Ascending aorta (tissue), 2 donors: ENCODE measurements around the gene DUOX1. TPM values are rescaled to one million over a fixed set of nuclear protein-coding genes. Genes with fewer than 3 reads are reported as not detected.

ENCODE experiments used
- DNase-seq, 2 donors: peaks; one replicate each; pipeline ENCODE4 v3.0.0-alpha.2; 2019; ENCODE audit warnings: low spot score in 2 of 2
- H3K27ac ChIP-seq, 2 donors: fragments of 200-600 bp; sonication (generic); one replicate each; pipeline ENCODE4 v1.5.1; 2016 to 2017; ENCODE audit warnings: mild to moderate bottlenecking in 1 of 2
- H3K27me3 ChIP-seq: fragments of 200-600 bp; sonication (generic); one replicate; pipeline ENCODE4 v1.5.1; 2017
- H3K36me3 ChIP-seq, 2 donors: fragments of 200-600 bp; sonication (generic); one replicate each; pipeline ENCODE4 v1.5.1; 2016
- H3K4me1 ChIP-seq, 2 donors: fragments of 200-600 bp; sonication (generic); one replicate each; pipeline ENCODE4 v1.5.1; 2016 to 2017; ENCODE audit warnings: mild to moderate bottlenecking in 1 of 2
- H3K4me3 ChIP-seq, 2 donors: fragments of 200-600 bp; sonication (generic); one replicate each; pipeline ENCODE4 v1.5.1; 2016 to 2017; ENCODE audit warnings: mild to moderate bottlenecking in 1 of 2
- H3K9me3 ChIP-seq, 2 donors: fragments of 200-600 bp; sonication (generic); one replicate each; pipeline ENCODE4 v1.5.1; 2016
- intact Hi-C: fragments of 100-400 bp; cut with DNase I; formaldehyde crosslinking; loops from one replicate; pipeline ENCODE4 v1.15.1; 2023
- total RNA-seq: library from RNA; depleted of rRNA; stranded (reverse); fragments of >200 nt; gene quantifications from one replicate; pipeline ENCODE4 v1.1.0, GENCODE V29; 2016
- TF ChIP-seq, protein P1 (sequence below), 3 experiments: fragments of 200-600 bp in 2 of 3; fragments of 450-650 bp in 1 of 3; sonication (generic) in 2 of 3; IDR thresholded peaks; one replicate each; pipeline ENCODE4 v1.5.1; 2016 to 2019; ENCODE audit warnings: antibody characterized with exemption in 3 of 3, mild to moderate bottlenecking in 1 of 3, moderate library complexity in 1 of 3

The DUOX1 gene
- total RNA-seq, 1 donor from 2014 or later = 2.7 TPM

DNA sequence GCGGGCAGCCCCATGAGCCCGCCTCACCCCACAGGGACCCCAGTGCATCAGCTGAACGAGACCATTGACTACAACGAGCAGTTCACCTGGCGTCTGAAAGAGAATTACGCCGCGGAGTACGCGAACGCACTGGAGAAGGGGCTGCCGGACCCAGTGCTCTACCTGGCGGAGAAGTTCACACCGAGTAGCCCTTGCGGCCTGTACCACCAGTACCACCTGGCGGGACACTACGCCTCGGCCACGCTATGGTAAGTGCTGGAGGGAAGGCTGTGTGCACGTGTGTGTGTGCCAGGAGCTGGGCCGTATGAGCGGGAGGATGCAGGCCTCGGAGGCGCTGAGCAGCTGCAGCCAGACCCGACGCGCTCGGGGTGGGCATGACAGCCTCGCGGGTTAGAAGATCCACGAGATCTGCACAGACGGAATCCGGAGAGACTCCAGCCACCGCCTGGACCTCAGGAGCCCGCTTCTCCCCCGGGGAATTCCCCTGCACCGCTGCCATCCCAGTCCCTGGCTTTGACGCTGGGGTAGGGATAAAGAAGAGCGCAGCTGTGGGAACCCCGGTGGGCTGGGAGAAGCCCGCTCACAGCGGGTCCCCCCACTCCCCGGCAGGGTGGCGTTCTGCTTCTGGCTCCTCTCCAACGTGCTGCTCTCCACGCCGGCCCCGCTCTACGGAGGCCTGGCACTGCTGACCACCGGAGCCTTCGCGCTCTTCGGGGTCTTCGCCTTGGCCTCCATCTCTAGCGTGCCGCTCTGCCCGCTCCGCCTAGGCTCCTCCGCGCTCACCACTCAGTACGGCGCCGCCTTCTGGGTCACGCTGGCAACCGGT is 13.1 kb upstream of the DUOX1 start:
- Histone ChIP-seq H3K4me1 (peaks cover 7 to 18% of the 10 kb centered on the region in 2 donors), H3K27me3 (peaks cover 12% of the 10 kb centered on the region), H3K9me3 (no peaks in the 10 kb centered on the region), H3K36me3 (no peaks in the 10 kb centered on the region), H3K27ac (no peak overlapping the region), H3K4me3 (peak overlapping the region; percentile 43 to 51)
- intact Hi-C loops = no loop called here
- no peak for DNase-seq
- TF ChIP-seq, protein P1, sequence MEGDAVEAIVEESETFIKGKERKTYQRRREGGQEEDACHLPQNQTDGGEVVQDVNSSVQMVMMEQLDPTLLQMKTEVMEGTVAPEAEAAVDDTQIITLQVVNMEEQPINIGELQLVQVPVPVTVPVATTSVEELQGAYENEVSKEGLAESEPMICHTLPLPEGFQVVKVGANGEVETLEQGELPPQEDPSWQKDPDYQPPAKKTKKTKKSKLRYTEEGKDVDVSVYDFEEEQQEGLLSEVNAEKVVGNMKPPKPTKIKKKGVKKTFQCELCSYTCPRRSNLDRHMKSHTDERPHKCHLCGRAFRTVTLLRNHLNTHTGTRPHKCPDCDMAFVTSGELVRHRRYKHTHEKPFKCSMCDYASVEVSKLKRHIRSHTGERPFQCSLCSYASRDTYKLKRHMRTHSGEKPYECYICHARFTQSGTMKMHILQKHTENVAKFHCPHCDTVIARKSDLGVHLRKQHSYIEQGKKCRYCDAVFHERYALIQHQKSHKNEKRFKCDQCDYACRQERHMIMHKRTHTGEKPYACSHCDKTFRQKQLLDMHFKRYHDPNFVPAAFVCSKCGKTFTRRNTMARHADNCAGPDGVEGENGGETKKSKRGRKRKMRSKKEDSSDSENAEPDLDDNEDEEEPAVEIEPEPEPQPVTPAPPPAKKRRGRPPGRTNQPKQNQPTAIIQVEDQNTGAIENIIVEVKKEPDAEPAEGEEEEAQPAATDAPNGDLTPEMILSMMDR (IDR thresholded peaks at IDR 0.05) = no peak

DNA sequence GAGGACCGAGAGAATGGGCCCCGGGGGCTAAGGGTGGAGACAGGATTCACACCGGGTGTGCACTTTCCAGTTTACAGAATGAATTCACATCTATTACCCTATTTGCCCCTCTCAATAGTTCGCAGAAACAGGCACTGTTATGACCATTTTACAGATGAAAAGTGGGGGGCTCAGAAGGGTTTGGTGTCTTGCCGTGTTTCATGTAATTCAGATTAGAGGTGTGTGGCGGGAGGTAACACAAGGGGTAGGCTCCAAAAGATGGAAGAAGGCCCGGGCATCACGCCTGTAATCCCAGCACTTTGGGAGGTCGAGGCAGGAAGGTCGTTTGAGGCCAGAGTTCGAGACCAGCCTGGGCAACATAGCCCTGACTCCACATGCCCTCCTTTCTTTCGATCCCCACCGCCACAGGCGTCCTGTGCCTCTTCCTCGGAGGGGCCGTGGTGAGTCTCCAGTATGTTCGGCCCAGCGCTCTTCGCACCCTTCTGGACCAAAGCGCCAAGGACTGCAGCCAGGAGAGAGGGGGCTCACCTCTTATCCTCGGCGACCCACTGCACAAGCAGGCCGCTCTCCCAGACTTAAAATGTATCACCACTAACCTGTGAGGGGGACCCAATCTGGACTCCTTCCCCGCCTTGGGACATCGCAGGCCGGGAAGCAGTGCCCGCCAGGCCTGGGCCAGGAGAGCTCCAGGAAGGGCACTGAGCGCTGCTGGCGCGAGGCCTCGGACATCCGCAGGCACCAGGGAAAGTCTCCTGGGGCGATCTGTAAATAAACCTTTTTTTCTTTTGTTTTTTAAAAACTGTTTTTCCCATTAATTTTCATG is 12.3 kb upstream of the DUOX1 start:
- H3K27ac ChIP-seq = no peak overlapping the region
- H3K9me3 ChIP-seq = no peaks in the 10 kb centered on the region
- H3K4me3 ChIP-seq = peak overlapping the region; percentile 43 to 56
- no peak for DNase-seq
- no peaks in the 10 kb centered on the region for H3K36me3 ChIP-seq
- intact Hi-C loops = no loop called here
- TF ChIP-seq, protein P1 (IDR thresholded peaks at IDR 0.05) = no peak
- peaks cover 11% of the 10 kb centered on the region for H3K27me3 ChIP-seq
- H3K4me1 ChIP-seq = peaks cover 7 to 18% of the 10 kb centered on the region in 2 donors

- Histone ChIP-seq H3K27ac (no peak overlapping the region), H3K36me3 (no peaks in the 10 kb centered on the region), H3K4me1 (peaks cover 7 to 12% of the 10 kb centered on the region in 2 donors), H3K27me3 (peaks cover 11% of the 10 kb centered on the region), H3K9me3 (no peaks in the 10 kb centered on the region), H3K4me3 (peak overlapping the region; percentile 41 to 56)
- TF ChIP-seq, protein P1 (IDR thresholded peaks at IDR 0.05) = peak; percentile 81 to 97 (median 97)
- intact Hi-C loops = no loop called here
- peak; percentile 18 to 92 for DNase-seq
Observed at GRCh38 chr15:45118131-45118588, 11.6 kb upstream of the DUOX1 start.

GRCh38 chr15:45118996-45119395 is 10.8 kb upstream of the DUOX1 start:
- intact Hi-C loops = no loop called here
- TF ChIP-seq, protein P1 (IDR thresholded peaks at IDR 0.05) = no peak
- Histone ChIP-seq H3K27ac (no peak overlapping the region), H3K36me3 (no peaks in the 10 kb centered on the region), H3K27me3 (peaks cover 11% of the 10 kb centered on the region), H3K9me3 (no peaks in the 10 kb centered on the region), H3K4me3 (no peak overlapping the region), H3K4me1 (peaks cover 7 to 9% of the 10 kb centered on the region in 2 donors)
- DNase-seq = no peak

DNA sequence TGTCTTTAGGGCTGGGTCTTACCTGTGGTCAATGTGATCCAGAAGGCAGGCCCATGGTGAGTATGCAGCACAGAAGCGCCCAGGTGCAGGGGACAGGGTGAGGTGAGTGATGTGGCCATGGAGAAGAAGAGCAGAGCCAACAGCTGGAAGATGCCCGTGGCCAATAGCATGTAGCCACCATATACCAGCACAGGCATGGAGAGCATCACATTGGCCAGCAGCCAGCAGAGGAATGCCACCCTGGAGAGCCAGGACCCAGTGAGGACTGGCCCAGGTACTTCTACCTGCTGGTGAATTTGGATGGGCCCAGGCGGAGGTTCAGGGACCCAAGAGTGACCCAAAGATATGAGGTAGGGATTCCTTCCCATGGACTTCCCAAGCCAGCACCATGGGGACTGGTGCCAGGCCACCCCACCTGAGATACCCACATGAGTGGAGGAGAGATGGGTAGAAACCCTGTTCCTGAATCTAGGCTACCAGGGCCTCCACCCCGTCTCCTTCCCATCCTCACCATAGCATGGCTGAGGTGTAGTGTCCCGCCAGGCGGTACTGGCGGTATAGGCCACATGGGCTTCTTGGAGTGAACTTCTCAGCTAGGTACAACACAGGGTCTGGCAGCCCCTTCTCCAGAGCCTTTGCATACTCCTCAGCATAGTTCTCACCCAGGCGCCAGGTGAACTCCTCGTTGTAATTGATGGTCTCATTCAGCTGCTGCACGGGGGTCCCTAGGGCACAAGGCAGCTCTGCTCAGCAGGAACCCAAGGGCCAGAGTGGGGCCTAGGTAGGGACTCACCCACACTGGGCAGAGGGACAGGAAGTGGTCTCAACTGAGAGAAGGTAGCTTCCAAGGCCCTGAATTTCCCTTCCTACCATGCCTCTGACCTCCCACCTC is 9.5 kb upstream of the DUOX1 start:
- no peaks in the 10 kb centered on the region for H3K36me3 ChIP-seq
- H3K27me3 ChIP-seq = peaks cover 11% of the 10 kb centered on the region
- H3K9me3 ChIP-seq = no peaks in the 10 kb centered on the region
- H3K4me3 ChIP-seq = no peak overlapping the region
- H3K27ac ChIP-seq = no peak overlapping the region
- peaks cover 7 to 8% of the 10 kb centered on the region in 2 donors for H3K4me1 ChIP-seq
- DNase-seq = no peak
- TF ChIP-seq, protein P1 (IDR thresholded peaks at IDR 0.05) = no peak
- intact Hi-C loops = no loop called here
